ENCODE measurements around the gene FAM136A.

GRCh38 chr2:70283500-70284191 is 18.2 kb downstream of the FAM136A start:
- TF ChIP-seq CTCF (IDR thresholded peaks at IDR 0.05; ENCODE audit: insufficient read depth, low read depth, low read length) (no peak), EZH2 (IDR thresholded peaks at IDR 0.05; ENCODE audit: insufficient read depth, low read length) (no peak)

Data from astrocyte (in vitro differentiated cells and primary cell).